ENCODE measurements around the gene PIBF1.
A peak's percentile ranks its signal among the peaks of the same experiment; 100 is the strongest.
"Not testable (repeated sequence)": the region's sequence is repeated elsewhere in the genome, so short reads cannot be mapped to it uniquely, and the experiment has no call there.

The PIBF1 gene

DNA sequence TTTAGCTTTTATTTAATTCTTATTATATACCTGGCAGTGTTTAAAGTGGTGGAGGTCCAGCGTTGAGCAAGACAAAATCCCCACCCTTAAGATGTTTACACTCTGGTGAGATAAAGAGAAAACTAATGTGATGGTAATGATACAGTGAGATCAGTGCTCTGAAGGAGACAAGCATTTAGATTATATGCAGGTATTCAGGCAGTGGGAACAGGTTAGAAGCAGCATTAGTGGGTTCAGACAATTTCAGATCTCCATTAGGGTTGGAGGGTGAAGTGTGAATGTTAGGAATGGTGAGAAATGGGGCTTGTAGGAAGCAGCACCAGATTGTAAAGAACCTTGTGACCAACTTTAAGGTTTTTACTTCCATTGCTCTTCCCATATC is 39.0 kb downstream of the PIBF1 start:
- DNase-seq (ENCODE audit: low spot score) = no peak

DNA sequence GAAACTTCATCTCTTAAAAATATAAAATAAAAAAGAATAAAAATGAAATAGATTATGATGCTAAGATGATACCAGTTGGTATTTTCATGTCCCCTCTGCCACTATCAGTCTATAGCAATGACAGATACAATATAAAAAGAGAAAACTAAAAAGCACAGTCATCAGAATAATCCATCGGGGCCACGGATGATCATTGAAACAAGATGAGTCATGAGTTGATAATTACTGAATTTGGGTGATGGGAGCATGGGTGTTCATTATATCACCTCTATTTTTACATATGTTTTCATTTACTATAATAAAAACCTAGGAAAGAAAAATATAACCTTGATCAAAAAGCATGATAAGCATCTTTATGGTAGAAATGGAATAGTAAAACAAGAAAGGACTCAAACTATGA is 41.1 kb downstream of the PIBF1 start:
- DNase-seq (ENCODE audit: low spot score) = no peak

- no peak for DNase-seq (ENCODE audit: low spot score)
These were observed 41.8 kb downstream of the PIBF1 start for GRCh38 chr13:72823724-72824123.

DNA sequence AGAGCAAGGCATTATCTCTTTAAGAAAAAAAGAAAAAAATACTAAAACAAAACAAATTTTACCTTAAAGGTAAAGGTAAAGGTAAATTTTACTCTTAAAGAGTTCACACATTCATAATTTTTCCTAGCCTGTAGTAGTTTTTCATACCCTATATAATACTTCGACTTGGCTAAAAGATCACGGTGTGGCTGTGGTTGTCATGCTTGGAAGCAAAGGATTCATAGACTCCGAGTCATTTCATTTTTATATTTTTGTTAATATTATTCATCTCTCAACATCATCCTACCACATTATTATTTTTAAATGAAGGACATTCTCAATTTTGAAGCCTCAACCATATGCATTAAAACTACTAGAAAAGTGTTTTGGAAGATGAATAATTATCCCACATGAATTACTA is 52.7 kb downstream of the PIBF1 start:
- DNase-seq (ENCODE audit: low spot score) = no peak

DNA sequence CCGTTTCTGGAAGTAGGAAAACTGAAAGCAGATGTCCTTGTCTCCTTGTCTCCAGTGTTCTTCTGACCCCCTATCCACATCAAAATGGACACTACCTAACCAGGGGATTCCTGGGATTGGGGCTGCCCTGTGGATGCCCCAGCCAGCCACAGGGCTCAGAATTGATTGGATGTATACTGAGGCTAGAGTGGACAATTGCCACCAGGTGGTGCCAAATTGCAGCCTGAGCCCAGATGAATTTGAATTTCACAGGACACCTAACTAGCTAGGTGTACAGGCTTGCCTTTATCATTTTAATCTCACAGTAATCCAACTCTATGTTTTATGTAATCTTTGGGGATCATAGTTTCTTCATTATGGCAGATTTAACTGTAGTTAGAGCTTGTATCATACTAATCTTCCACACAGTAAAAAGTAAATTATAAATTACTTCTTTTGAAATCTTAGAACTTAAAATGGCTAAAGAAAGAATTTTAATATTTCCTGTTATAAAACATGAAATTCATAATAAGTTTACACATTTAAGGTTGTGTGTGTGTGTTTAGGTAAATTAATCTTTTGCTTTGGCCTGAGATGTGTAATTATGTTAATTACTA is 58.0 kb downstream of the PIBF1 start:
- peak; percentile 24 for DNase-seq (ENCODE audit: low spot score)

- no peak for DNase-seq (ENCODE audit: low spot score)
These were observed 61.1 kb downstream of the PIBF1 start for GRCh38 chr13:72842991-72843390.

DNA sequence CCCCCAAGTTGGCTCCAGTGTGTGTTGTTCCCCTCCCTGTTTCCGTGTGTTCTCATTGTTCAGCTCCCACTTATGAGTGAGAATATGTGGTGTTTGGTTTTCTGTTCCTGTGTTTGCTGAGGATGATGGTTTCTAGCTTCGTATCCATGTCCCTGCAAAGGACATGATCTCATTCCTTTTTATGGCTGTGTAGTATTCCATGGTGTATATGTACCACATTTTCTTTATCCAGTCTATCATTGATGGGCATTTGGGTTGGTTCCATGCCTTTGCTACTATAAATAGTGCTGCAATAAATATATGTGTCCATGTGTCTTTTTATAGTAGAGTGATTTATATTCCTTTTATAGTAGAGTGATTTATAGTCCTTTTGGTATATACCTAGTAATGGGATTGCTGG is 63.2 kb downstream of the PIBF1 start:
- not testable (repeated sequence) for DNase-seq (ENCODE audit: low spot score)

DNA sequence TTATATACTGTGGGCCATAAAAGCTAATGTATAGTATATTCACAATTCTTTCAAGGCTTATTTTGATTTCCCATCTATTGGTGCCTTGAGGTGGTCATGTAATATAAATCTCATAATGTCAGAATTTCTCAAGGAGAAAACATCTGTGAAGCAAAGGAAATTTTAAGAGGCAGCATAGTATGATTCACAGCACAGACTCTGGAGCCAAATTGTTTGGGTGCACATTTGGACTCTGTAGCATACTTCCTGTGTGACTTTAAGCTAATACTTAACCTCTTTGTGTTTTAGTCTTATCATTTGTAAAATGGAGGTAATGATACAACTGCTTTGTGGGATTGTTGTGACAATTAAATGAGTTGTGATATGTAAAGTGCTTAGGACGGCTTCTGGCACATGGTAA is 67.6 kb downstream of the PIBF1 start:
- no peak for DNase-seq (ENCODE audit: low spot score)

DNA sequence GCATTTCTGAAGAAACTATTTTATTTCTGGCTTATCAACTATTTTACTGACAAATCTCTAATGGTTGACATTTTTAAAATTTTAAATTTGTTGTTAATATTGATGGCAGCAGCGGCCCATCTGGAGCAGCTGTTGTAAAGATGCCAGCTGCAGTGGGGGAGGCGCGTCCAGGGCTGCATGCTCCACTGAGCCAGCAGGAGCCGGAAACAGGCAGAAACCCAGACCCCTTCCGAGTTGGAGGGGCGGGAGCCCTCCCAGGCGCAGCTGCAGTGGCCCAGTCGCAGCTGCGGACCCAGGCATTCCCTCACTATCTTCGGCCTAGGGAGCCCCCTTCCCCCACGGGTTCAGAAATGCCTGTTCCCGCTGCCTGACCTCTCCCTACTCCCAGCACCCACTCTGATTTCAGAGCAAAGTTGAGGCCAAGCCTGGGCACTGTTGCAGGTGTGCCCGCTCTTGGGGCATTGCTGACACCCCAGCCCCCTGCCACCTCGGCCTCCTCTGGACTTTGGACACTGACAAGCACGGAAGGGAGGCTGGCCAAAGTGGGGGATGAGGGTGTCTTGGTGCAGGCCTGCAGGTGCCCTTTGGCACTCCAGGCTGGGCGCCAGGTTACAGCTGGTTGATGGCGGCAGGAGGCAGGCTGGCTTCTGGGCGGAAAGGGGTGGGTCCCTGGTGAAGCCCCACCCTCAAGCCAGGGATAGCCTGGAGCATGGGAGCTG is 69.2 kb downstream of the PIBF1 start:
- no peak for DNase-seq (ENCODE audit: low spot score)

GRCh38 chr13:72851678-72852014 is 69.7 kb downstream of the PIBF1 start:
- DNase-seq (ENCODE audit: low spot score) = no peak

DNA sequence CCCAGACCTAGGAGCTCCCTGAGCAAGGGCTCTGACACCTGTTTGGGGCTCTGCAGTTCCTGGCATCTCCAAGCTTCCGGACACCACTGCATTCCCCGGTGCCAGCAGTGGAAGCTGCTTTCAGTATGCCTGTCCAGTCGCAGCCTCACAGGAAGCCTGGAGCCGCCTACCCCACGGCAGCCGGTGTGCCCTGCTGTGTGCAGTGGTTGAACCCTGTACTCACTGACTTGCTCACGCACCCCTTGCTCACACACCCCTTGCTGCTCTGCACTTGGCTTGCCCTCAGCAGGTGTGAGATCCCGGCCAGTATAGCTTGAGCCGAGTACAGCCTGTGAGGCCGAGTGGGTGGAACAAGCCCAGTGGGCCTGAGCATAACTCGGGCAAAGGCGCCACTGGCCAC is 70.3 kb downstream of the PIBF1 start:
- no peak for DNase-seq (ENCODE audit: low spot score)

DNA sequence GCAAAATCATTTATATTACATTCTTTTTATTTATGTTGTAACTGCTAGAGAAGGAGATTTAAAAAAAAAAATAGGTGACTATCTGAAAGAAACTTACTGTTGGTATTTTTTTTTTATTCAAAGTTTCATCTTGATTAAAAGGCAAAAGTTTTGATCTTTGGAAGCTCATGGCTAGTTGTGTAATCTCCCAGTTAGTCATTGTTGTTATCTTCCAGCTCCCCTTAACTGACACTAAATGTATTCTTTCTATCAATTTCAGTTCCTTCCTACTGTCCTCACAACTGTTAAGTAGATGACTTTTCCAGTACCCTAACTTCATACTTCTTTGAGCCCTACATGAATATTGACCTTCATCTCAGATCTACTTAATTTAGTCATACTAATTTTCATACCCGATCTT is 71.1 kb downstream of the PIBF1 start:
- no peak for DNase-seq (ENCODE audit: low spot score)

DNA sequence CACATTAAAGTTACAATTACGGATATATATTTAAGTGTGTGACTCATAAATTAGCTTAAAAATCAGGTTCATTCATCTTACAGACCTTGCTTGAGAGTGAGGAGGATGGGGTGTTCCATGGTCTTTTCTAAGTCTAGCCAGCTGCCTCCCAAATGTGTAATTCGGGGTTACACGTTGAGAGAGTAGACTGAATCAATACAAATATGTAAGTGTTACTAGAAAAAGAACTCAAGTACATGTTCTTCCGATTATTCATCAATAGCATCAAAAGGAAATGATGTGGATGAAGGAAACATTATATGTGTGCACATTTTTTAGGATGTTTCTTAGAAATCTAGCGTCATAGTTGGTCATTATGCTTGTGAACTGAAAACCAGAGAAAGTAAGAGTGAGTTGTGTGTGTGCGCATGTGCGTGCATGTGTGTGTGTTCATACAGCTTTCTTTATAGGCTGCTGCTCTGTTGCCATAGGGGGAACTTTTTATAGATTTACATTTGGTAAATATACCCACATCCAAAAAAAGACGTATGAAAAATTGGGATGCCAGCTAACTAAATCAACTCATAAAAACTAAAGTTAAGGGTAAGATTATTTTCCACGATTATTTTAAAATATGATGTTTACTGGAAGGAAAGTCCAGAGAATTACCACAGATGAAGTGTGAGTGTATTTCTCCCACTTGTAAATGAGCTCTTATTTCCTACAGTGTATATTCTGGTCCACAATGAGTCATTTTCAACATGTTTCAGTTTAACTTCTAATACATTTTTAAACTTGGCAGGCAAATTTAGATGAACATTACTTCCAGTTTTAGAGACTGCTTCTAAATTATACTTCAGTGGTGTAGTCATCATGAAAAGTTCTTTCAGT is 82.4 kb downstream of the PIBF1 start:
- DNase-seq (ENCODE audit: low spot score) = no peak

- DNase-seq (ENCODE audit: low spot score) = no peak
These were observed 86.3 kb downstream of the PIBF1 start for GRCh38 chr13:72868229-72868628.

DNA sequence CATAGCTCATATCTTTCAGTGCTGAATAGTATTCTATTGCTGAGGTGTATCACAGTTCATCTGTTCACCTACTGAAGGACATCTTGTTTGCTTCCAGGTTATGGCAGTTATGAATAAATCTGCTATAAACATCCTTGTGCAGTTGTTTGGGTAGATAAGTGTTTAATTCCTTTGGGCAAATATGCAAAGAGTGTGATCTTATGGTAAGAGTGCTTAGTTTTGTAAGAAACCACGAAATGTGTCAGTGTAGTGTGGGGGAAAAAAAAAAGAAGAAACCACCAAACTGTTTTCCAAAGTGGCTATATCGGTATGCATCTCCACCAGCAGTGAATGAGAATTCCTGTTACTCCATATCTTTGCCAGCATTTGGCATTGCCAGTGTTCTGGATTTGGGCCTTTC is 93.3 kb downstream of the PIBF1 start:
- DNase-seq (ENCODE audit: low spot score) = no peak

- DNase-seq (ENCODE audit: low spot score) = no peak
These were observed 102.2 kb downstream of the PIBF1 start for GRCh38 chr13:72884101-72884500.

DNA sequence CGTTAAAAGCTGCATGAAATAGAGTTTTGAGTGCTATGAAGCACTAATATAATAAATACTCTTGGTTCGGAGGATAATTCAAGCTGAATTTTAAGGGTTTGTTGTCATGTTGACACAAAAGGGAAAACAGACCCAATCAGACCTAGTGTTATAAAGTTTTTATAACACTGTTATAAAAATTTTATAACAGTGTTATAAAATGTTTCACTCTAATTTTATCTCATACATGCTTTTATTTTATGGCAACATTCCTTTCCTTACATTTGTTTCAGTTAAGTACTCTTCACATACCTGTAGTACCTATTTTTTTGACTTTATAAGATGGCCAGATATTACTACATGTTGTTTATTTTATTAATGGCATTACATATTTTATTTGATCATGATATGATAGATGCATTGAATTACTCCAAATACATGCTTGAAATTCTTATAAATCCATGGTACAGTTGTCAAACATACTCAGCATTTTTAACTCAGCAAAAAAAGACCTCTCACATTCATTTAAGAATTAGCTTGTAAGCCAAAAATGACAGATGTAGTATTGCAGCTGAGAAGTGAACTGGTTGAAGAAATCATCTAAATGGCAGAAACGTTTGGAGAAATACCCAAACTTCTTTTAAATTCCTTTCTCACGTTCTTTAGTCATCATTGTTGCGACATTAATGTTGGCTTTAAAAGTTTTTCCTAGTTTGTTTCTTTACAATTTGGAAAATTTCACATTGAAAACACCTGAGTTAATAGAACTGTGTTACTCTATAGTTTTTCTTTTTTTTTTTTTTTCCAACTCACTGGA is 104.5 kb downstream of the PIBF1 start:
- no peak for DNase-seq (ENCODE audit: low spot score)

DNA sequence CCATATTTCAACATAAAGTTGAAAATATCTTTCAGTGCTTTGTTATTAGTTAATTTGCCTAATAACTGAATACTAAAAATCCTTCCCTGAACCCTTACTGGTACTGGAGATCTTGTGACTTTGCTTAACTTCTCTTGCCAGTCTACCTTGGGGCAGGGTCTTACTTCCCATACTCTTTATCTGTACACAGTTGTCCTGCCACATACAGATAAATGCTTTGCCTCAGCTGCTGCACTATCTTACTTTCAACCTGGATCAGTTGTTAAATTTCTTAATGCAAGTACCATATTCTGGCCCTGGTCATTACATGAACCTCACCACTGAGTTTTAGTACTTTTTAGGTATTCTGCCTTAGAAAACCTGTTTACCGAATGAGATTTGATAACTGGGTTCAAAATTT is 107.6 kb downstream of the PIBF1 start:
- DNase-seq (ENCODE audit: low spot score) = no peak

- DNase-seq (ENCODE audit: low spot score) = no peak
These were observed 108.6 kb downstream of the PIBF1 start for GRCh38 chr13:72890546-72890945.

DNA sequence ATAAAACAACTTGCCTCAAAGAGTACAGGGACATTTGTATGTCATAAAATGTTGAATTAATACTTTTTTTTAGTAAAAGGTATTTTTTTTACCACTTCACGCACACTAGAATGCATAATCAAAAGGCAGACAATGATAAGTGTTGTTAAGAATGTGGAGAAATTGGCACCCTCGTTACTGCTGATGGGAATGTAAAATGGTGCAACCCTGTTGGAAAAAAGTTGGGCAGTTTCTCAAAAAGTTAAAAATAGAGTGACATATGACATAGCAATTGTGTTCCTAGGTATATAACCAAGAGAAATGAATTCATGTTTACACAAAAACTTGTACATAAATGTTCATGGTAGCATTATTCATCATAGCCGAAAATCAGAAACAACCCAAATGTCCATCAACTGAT is 109.5 kb downstream of the PIBF1 start:
- no peak for DNase-seq (ENCODE audit: low spot score)

- no peak for DNase-seq (ENCODE audit: low spot score)
These were observed 114.9 kb downstream of the PIBF1 start for GRCh38 chr13:72896869-72897268.

- DNase-seq (ENCODE audit: low spot score) = not testable (repeated sequence)
These were observed 119.6 kb downstream of the PIBF1 start for GRCh38 chr13:72901546-72901945.

- DNase-seq (ENCODE audit: low spot score) = no peak
These were observed 126.5 kb downstream of the PIBF1 start for GRCh38 chr13:72908416-72908815.
